ENCODE data around the gene OR10S1.

DNA sequence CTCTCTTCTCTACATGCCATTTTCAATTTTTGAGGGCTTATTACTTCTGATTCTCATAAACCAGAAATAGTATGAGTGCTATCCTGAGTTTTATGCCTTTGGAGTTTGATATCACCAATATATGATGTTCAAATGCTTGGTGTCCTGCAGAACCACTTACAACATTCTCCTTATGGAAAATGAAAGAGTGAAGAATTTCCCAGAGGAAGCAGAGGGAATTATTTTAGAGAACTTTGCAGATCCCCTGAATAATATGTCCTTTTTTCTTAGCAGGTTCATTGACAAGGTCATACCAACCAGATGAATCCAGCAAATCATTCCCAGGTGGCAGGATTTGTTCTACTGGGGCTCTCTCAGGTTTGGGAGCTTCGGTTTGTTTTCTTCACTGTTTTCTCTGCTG lies 38.3 kb downstream of the OR10S1 start, which contains the start of gene OR4D5:
- TF ChIP-seq YY1 (IDR thresholded peaks at IDR 0.05; ENCODE audit: low read depth) (no peak), EP300 (IDR thresholded peaks at IDR 0.05; ENCODE audit: borderline replicate concordance) (no peak), NFIC (IDR thresholded peaks at IDR 0.05) (no peak), TAF1 (IDR thresholded peaks at IDR 0.05; ENCODE audit: low read depth) (no peak), CREB1 (IDR thresholded peaks at IDR 0.05; ENCODE audit: low read depth) (no peak), TCF12 (IDR thresholded peaks at IDR 0.05; ENCODE audit: low read depth) (no peak), RAD21 (IDR thresholded peaks at IDR 0.05; ENCODE audit: low read depth) (no peak)
- TF ChIP-seq, protein P1, sequence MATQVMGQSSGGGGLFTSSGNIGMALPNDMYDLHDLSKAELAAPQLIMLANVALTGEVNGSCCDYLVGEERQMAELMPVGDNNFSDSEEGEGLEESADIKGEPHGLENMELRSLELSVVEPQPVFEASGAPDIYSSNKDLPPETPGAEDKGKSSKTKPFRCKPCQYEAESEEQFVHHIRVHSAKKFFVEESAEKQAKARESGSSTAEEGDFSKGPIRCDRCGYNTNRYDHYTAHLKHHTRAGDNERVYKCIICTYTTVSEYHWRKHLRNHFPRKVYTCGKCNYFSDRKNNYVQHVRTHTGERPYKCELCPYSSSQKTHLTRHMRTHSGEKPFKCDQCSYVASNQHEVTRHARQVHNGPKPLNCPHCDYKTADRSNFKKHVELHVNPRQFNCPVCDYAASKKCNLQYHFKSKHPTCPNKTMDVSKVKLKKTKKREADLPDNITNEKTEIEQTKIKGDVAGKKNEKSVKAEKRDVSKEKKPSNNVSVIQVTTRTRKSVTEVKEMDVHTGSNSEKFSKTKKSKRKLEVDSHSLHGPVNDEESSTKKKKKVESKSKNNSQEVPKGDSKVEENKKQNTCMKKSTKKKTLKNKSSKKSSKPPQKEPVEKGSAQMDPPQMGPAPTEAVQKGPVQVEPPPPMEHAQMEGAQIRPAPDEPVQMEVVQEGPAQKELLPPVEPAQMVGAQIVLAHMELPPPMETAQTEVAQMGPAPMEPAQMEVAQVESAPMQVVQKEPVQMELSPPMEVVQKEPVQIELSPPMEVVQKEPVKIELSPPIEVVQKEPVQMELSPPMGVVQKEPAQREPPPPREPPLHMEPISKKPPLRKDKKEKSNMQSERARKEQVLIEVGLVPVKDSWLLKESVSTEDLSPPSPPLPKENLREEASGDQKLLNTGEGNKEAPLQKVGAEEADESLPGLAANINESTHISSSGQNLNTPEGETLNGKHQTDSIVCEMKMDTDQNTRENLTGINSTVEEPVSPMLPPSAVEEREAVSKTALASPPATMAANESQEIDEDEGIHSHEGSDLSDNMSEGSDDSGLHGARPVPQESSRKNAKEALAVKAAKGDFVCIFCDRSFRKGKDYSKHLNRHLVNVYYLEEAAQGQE (IDR thresholded peaks at IDR 0.05; ENCODE audit: low read depth), result no peak
- TF ChIP-seq, protein P2, sequence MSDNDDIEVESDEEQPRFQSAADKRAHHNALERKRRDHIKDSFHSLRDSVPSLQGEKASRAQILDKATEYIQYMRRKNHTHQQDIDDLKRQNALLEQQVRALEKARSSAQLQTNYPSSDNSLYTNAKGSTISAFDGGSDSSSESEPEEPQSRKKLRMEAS (IDR thresholded peaks at IDR 0.05), result no peak

All from Ishikawa (cell line).